Ascending aorta (tissue), 2 donors: Measurements from ENCODE around the gene DENND6A. TPM values are rescaled to one million over a fixed set of nuclear protein-coding genes. Genes with fewer than 3 reads are reported as not detected.
"Not testable (repeated sequence)": the region's sequence is repeated elsewhere in the genome, so short reads cannot be mapped to it uniquely, and the experiment has no call there.

Experiments used
- DNase-seq, 2 donors: peaks; one replicate each; pipeline ENCODE4 v3.0.0-alpha.2; 2019; ENCODE audit warnings: low spot score in 2 of 2
- H3K27ac ChIP-seq, 2 donors: fragments of 200-600 bp; sonication (generic); one replicate each; pipeline ENCODE4 v1.5.1; 2016 to 2017; ENCODE audit warnings: mild to moderate bottlenecking in 1 of 2
- H3K27me3 ChIP-seq: fragments of 200-600 bp; sonication (generic); one replicate; pipeline ENCODE4 v1.5.1; 2017
- H3K36me3 ChIP-seq, 2 donors: fragments of 200-600 bp; sonication (generic); one replicate each; pipeline ENCODE4 v1.5.1; 2016
- H3K4me1 ChIP-seq, 2 donors: fragments of 200-600 bp; sonication (generic); one replicate each; pipeline ENCODE4 v1.5.1; 2016 to 2017; ENCODE audit warnings: mild to moderate bottlenecking in 1 of 2
- H3K4me3 ChIP-seq, 2 donors: fragments of 200-600 bp; sonication (generic); one replicate each; pipeline ENCODE4 v1.5.1; 2016 to 2017; ENCODE audit warnings: mild to moderate bottlenecking in 1 of 2
- H3K9me3 ChIP-seq, 2 donors: fragments of 200-600 bp; sonication (generic); one replicate each; pipeline ENCODE4 v1.5.1; 2016
- intact Hi-C: fragments of 100-400 bp; cut with DNase I; formaldehyde crosslinking; loops from one replicate; pipeline ENCODE4 v1.15.1; 2023
- total RNA-seq: library from RNA; depleted of rRNA; stranded (reverse); fragments of >200 nt; gene quantifications from one replicate; pipeline ENCODE4 v1.1.0, GENCODE V29; 2016
- TF ChIP-seq, protein P1 (sequence below), 3 experiments: fragments of 200-600 bp in 2 of 3; fragments of 450-650 bp in 1 of 3; sonication (generic) in 2 of 3; IDR thresholded peaks; one replicate each; pipeline ENCODE4 v1.5.1; 2016 to 2019; ENCODE audit warnings: antibody characterized with exemption in 3 of 3, mild to moderate bottlenecking in 1 of 3, moderate library complexity in 1 of 3

DENND6A gene
- total RNA-seq, 1 donor from 2014 or later, result 11.6 TPM

DNA sequence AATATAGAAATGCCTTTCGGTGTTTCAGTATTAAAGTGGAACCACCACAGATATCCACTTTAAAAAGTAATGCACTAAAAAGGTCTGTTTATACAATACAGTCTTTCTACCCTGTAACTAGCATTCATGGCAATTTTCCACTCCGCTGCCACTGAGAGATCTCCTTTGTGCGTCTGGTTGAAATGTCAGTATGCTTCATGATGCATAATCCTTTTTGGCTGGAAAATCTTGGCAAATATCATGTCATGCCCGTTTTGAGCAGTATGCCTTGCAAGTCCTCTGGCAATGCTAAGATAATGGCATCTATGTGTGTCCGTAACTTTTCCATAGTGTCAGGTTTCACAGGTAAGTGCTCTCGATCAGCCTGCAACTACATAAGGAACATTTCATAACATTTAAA is 64.9 kb downstream of the DENND6A start:
- intact Hi-C loops, result no loop called here
- H3K36me3 ChIP-seq, result peaks cover 58 to 92% of the 10 kb centered on the region in 2 donors
- H3K27me3 ChIP-seq, result no peaks in the 10 kb centered on the region
- no peak overlapping the region for H3K27ac ChIP-seq
- H3K9me3 ChIP-seq, result no peaks in the 10 kb centered on the region
- H3K4me3 ChIP-seq, result no peak overlapping the region
- DNase-seq, result no peak
- no peaks in the 10 kb centered on the region for H3K4me1 ChIP-seq
- TF ChIP-seq, protein P1, sequence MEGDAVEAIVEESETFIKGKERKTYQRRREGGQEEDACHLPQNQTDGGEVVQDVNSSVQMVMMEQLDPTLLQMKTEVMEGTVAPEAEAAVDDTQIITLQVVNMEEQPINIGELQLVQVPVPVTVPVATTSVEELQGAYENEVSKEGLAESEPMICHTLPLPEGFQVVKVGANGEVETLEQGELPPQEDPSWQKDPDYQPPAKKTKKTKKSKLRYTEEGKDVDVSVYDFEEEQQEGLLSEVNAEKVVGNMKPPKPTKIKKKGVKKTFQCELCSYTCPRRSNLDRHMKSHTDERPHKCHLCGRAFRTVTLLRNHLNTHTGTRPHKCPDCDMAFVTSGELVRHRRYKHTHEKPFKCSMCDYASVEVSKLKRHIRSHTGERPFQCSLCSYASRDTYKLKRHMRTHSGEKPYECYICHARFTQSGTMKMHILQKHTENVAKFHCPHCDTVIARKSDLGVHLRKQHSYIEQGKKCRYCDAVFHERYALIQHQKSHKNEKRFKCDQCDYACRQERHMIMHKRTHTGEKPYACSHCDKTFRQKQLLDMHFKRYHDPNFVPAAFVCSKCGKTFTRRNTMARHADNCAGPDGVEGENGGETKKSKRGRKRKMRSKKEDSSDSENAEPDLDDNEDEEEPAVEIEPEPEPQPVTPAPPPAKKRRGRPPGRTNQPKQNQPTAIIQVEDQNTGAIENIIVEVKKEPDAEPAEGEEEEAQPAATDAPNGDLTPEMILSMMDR (IDR thresholded peaks at IDR 0.05), result no peak

DNA sequence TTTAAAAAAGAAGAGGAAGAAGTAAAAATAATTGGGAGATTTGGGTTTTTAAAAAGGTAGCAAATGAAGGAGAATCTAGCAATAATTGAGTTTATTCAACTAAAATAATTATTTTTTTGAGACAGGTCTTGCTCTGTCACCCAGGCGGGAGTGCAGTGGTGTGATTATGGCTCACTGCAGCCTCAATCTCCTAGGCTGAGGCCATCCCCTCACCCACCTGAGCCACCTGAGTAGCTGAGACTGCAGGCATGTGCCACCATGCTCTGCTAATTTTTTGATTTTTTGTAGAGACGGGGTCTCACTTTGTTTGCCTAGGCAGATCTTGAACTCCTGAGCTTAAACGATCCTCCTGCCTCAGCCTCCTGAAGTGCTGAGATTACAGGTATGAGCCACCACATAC is 68.1 kb downstream of the DENND6A start:
- intact Hi-C loops, result no loop called here
- no peak overlapping the region for H3K4me3 ChIP-seq

DNA sequence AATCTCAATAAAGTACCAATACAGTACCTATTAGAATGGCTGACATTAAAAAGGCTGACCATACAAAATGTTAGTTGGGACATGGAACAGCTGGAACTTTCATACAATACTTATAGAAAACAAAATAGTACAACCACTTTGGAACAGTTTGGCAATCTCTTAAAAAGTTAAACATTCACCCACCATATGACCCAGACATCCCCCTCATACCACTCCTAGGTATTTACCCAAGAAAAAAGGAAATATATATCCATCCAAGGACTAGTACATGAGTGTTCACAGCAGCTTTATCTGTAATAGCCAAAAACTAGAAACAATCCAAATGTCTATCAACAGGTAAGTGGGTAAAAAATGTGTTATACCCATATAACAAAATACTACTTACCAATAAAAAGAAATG is 70.5 kb downstream of the DENND6A start:
- Histone ChIP-seq H3K4me1 (no peaks in the 10 kb centered on the region), H3K27ac (no peak overlapping the region), H3K9me3 (no peaks in the 10 kb centered on the region), H3K27me3 (no peaks in the 10 kb centered on the region), H3K4me3 (no peak overlapping the region), H3K36me3 (peaks cover 24 to 55% of the 10 kb centered on the region in 2 donors)
- intact Hi-C loops, result no loop called here
- no peak for DNase-seq
- TF ChIP-seq, protein P1 (IDR thresholded peaks at IDR 0.05), result no peak

More for the DNA sequence above, 68.1 kb downstream of the DENND6A start:
- DNase-seq, result no peak
- no peaks in the 10 kb centered on the region for H3K9me3 ChIP-seq
- peaks cover 41 to 77% of the 10 kb centered on the region in 2 donors for H3K36me3 ChIP-seq
- H3K27me3 ChIP-seq, result no peaks in the 10 kb centered on the region
- no peak overlapping the region for H3K27ac ChIP-seq
- TF ChIP-seq, protein P1 (IDR thresholded peaks at IDR 0.05), result no peak
- H3K4me1 ChIP-seq, result no peaks in the 10 kb centered on the region

DNA sequence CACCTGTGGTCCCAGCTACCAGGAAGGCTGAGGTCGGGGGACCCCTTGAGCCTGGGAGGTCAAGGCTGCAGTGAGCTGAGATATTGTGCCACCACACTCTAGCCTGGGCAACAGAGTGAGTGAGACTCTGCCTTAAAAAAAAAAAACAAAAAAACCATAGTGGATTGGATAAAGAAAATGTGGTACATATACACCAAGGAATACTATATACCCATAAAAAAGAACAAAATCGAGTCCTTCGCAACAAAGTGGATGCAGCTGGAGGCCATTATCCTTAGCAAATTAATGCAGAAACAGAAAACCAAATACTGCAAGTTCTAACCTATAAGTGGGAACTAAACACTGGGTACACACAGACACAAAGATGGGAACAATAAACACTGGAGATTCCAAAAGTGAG is 75.1 kb downstream of the DENND6A start:
- DNase-seq, result no peak
- no peaks in the 10 kb centered on the region for H3K4me1 ChIP-seq
- H3K9me3 ChIP-seq, result no peaks in the 10 kb centered on the region
- intact Hi-C loops, result no loop called here
- no peak overlapping the region for H3K27ac ChIP-seq
- H3K4me3 ChIP-seq, result no peak overlapping the region
- peaks cover 8 to 11% of the 10 kb centered on the region in 2 donors for H3K36me3 ChIP-seq
- no peaks in the 10 kb centered on the region for H3K27me3 ChIP-seq
- TF ChIP-seq, protein P1 (IDR thresholded peaks at IDR 0.05), result no peak

DNA sequence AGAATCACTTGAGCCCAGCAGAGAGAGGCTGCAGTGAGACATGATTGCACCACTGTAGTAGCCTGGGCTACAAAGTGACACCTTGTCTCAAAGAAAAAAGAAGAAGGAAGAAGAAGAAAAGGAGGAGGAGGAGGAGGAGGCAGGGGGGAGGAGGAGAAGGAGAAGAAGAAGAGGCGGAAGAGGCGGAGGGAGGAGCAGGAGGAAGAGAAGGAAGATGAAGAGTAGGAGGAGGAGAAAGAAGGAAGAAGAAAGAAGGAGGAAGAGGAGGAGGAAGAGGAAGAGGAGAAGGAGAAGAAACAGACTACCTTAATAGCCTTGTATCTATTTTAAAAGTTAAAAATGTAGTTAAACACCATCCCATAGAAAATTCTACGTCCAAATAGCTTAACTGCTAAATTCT is 76.6 kb downstream of the DENND6A start:
- H3K27ac ChIP-seq, result no peak overlapping the region
- no peaks in the 10 kb centered on the region for H3K9me3 ChIP-seq
- TF ChIP-seq, protein P1 (IDR thresholded peaks at IDR 0.05), result no peak
- no peaks in the 10 kb centered on the region for H3K4me1 ChIP-seq
- peaks cover 0 to 8% of the 10 kb centered on the region in 2 donors for H3K36me3 ChIP-seq
- H3K27me3 ChIP-seq, result no peaks in the 10 kb centered on the region
- intact Hi-C loops, result no loop called here
- no peak for DNase-seq
- no peak overlapping the region for H3K4me3 ChIP-seq

DNA sequence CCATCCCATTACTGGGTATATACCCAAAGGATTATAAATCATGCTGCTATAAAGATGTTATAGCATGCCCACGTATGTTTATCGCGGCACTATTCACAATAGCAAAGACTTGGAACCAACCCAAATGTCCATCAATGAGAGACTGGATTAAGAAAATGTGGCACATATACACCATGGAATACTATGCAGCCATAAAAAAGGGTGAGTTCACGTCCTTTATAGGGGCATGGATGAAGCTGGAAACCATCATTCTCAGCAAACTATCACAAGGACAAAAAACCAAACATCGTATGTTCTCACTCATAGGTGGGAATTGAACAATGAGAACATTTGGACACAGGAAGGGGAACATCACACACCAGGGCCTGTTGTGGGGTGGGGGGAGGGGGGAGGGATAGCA is 81.0 kb downstream of the DENND6A start:
- H3K27ac ChIP-seq, H3K9me3 ChIP-seq, H3K4me1 ChIP-seq, H3K4me3 ChIP-seq, intact Hi-C loops, H3K27me3 ChIP-seq, H3K36me3 ChIP-seq, DNase-seq: not testable (repeated sequence)
